ENCODE measurements around the gene ZNF462. TPM values are rescaled to one million over a fixed set of nuclear protein-coding genes. Genes with fewer than 3 reads are reported as not detected.

The ZNF462 gene
- total RNA-seq, 1 experiment from 2014 or later: 121 TPM

DNA sequence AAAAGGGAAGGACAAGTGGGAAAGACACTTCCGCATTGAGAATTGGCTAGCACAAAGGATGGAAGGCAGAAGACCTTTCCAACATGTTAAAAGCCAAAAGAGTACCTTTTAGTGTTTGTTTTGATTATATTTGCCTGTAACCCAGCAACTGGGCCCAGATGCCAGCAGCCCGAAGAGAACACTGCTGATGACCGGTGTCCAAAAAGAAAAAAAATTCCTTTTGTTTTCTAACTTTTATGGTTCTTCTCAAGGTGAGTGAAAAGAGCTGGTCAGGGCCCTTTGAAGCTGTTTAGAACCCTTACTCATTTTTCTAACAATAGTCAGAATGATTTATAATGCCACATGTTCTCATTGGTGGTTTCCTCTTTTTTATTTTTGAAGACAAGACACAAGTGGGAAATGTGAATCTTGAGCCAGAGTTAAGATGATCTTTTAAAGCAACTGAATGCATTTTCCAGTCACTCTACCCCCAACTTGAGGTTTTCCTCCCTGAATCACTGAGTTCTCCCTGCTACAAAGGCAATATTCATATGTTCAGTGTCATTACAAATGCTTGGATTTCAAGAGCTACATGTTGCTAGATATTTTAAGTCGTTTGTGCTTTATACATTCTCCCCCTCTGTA is 32.3 kb upstream of the ZNF462 start:
- Mint-ChIP-seq H3K27me3 (ENCODE audit: low read depth) (no peaks in the 10 kb centered on the region), H3K9me3 (peaks cover 17% of the 10 kb centered on the region), H3K4me1 (no peaks in the 10 kb centered on the region), H3K27ac (no peak overlapping the region), H3K36me3 (peaks cover 6% of the 10 kb centered on the region; the same call in 1 of the 2 replicates), H3K4me3 (no peak overlapping the region)
- CTCF ChIA-PET: no interaction called here
- DNase-seq (ENCODE audit: low spot score): no peak
- POLR2A ChIA-PET: no interaction called here
- TF ChIP-seq, protein P1, sequence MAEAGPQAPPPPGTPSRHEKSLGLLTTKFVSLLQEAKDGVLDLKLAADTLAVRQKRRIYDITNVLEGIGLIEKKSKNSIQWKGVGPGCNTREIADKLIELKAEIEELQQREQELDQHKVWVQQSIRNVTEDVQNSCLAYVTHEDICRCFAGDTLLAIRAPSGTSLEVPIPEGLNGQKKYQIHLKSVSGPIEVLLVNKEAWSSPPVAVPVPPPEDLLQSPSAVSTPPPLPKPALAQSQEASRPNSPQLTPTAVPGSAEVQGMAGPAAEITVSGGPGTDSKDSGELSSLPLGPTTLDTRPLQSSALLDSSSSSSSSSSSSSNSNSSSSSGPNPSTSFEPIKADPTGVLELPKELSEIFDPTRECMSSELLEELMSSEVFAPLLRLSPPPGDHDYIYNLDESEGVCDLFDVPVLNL (CRISPR knock-in tag; IDR thresholded peaks at IDR 0.05; ENCODE audit: borderline replicate concordance, low read depth): no peak
- TF ChIP-seq CREB1 (CRISPR knock-in tag; IDR thresholded peaks at IDR 0.05): no peak
- TF ChIP-seq, protein P2, sequence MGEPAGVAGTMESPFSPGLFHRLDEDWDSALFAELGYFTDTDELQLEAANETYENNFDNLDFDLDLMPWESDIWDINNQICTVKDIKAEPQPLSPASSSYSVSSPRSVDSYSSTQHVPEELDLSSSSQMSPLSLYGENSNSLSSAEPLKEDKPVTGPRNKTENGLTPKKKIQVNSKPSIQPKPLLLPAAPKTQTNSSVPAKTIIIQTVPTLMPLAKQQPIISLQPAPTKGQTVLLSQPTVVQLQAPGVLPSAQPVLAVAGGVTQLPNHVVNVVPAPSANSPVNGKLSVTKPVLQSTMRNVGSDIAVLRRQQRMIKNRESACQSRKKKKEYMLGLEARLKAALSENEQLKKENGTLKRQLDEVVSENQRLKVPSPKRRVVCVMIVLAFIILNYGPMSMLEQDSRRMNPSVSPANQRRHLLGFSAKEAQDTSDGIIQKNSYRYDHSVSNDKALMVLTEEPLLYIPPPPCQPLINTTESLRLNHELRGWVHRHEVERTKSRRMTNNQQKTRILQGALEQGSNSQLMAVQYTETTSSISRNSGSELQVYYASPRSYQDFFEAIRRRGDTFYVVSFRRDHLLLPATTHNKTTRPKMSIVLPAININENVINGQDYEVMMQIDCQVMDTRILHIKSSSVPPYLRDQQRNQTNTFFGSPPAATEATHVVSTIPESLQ (CRISPR knock-in tag; IDR thresholded peaks at IDR 0.05): no peak
- no peak for TF ChIP-seq JAZF1 (CRISPR knock-in tag; IDR thresholded peaks at IDR 0.05)
- TF ChIP-seq KAT7 (CRISPR knock-in tag; IDR thresholded peaks at IDR 0.05; ENCODE audit: borderline replicate concordance): no peak
- no peak for TF ChIP-seq TP53 (CRISPR knock-in tag; IDR thresholded peaks at IDR 0.05)
- no peak for TF ChIP-seq ZNF396 (CRISPR knock-in tag; IDR thresholded peaks at IDR 0.05; ENCODE audit: borderline replicate concordance)
- no peak for TF ChIP-seq NFATC4 (CRISPR knock-in tag; IDR thresholded peaks at IDR 0.05)
- ATAC-seq: no peak

DNA sequence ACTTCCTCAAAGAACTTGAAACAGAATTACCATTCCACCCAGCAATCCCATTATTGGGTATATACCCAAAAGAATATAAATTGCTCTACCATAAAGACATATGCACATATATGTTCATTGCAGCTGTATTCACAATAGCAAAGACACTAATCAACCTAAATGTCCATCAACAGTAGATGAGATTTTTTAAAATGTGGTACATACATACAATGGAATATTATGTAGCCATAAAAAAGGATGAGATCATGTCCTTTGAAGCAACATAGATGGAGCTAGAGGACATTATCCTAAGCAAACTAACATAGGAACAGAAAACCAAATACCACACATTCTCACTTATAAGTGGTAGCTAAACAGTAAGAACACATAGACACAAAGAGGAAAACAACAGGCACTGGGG is 28.1 kb upstream of the ZNF462 start:
- ChIA-PET CTCF (no interaction called here), POLR2A (no interaction called here)
- H3K9me3 Mint-ChIP-seq: peaks cover 17% of the 10 kb centered on the region
- no peak overlapping the region for H3K4me3 Mint-ChIP-seq
- peaks cover 3% of the 10 kb centered on the region; the same call in 1 of the 2 replicates for H3K4me1 Mint-ChIP-seq
- no peaks in the 10 kb centered on the region for H3K27me3 Mint-ChIP-seq (ENCODE audit: low read depth)
- H3K36me3 Mint-ChIP-seq: peaks cover 6% of the 10 kb centered on the region; the same call in 1 of the 2 replicates
- DNase-seq (ENCODE audit: low spot score): no peak
- no peak for ATAC-seq
- no peak overlapping the region for H3K27ac Mint-ChIP-seq
- TF ChIP-seq, protein P3, sequence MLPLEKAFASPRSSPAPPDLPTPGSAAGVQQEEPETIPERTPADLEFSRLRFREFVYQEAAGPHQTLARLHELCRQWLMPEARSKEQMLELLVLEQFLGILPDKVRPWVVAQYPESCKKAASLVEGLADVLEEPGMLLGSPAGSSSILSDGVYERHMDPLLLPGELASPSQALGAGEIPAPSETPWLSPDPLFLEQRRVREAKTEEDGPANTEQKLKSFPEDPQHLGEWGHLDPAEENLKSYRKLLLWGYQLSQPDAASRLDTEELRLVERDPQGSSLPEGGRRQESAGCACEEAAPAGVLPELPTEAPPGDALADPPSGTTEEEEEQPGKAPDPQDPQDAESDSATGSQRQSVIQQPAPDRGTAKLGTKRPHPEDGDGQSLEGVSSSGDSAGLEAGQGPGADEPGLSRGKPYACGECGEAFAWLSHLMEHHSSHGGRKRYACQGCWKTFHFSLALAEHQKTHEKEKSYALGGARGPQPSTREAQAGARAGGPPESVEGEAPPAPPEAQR (CRISPR knock-in tag; IDR thresholded peaks at IDR 0.05): no peak
- TF ChIP-seq TCF7 (CRISPR knock-in tag; IDR thresholded peaks at IDR 0.05; ENCODE audit: low read depth) (no peak), ZBTB21 (CRISPR knock-in tag; IDR thresholded peaks at IDR 0.05; ENCODE audit: borderline replicate concordance) (no peak), NFE2L1 (CRISPR knock-in tag; IDR thresholded peaks at IDR 0.05) (no peak), RORB (CRISPR knock-in tag; IDR thresholded peaks at IDR 0.05) (no peak), SP1 (CRISPR knock-in tag; conservative IDR thresholded peaks at IDR 0.05) (no peak), HMGA2 (CRISPR knock-in tag; IDR thresholded peaks at IDR 0.05) (no peak), SOX15 (CRISPR knock-in tag; IDR thresholded peaks at IDR 0.05) (no peak), GTF2I (CRISPR knock-in tag; conservative IDR thresholded peaks at IDR 0.05) (no peak), CREB1 (CRISPR knock-in tag; IDR thresholded peaks at IDR 0.05) (no peak)
- TF ChIP-seq, protein P4, sequence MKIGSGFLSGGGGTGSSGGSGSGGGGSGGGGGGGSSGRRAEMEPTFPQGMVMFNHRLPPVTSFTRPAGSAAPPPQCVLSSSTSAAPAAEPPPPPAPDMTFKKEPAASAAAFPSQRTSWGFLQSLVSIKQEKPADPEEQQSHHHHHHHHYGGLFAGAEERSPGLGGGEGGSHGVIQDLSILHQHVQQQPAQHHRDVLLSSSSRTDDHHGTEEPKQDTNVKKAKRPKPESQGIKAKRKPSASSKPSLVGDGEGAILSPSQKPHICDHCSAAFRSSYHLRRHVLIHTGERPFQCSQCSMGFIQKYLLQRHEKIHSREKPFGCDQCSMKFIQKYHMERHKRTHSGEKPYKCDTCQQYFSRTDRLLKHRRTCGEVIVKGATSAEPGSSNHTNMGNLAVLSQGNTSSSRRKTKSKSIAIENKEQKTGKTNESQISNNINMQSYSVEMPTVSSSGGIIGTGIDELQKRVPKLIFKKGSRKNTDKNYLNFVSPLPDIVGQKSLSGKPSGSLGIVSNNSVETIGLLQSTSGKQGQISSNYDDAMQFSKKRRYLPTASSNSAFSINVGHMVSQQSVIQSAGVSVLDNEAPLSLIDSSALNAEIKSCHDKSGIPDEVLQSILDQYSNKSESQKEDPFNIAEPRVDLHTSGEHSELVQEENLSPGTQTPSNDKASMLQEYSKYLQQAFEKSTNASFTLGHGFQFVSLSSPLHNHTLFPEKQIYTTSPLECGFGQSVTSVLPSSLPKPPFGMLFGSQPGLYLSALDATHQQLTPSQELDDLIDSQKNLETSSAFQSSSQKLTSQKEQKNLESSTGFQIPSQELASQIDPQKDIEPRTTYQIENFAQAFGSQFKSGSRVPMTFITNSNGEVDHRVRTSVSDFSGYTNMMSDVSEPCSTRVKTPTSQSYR (CRISPR knock-in tag; IDR thresholded peaks at IDR 0.05): no peak
- TF ChIP-seq, protein P5, sequence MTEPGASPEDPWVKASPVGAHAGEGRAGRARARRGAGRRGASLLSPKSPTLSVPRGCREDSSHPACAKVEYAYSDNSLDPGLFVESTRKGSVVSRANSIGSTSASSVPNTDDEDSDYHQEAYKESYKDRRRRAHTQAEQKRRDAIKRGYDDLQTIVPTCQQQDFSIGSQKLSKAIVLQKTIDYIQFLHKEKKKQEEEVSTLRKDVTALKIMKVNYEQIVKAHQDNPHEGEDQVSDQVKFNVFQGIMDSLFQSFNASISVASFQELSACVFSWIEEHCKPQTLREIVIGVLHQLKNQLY (CRISPR knock-in tag; IDR thresholded peaks at IDR 0.05): no peak
- TF ChIP-seq, protein P6, sequence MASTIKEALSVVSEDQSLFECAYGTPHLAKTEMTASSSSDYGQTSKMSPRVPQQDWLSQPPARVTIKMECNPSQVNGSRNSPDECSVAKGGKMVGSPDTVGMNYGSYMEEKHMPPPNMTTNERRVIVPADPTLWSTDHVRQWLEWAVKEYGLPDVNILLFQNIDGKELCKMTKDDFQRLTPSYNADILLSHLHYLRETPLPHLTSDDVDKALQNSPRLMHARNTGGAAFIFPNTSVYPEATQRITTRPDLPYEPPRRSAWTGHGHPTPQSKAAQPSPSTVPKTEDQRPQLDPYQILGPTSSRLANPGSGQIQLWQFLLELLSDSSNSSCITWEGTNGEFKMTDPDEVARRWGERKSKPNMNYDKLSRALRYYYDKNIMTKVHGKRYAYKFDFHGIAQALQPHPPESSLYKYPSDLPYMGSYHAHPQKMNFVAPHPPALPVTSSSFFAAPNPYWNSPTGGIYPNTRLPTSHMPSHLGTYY (CRISPR knock-in tag; IDR thresholded peaks at IDR 0.05): no peak
- TF ChIP-seq, protein P7, sequence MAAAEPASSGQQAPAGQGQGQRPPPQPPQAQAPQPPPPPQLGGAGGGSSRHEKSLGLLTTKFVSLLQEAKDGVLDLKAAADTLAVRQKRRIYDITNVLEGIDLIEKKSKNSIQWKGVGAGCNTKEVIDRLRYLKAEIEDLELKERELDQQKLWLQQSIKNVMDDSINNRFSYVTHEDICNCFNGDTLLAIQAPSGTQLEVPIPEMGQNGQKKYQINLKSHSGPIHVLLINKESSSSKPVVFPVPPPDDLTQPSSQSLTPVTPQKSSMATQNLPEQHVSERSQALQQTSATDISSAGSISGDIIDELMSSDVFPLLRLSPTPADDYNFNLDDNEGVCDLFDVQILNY (CRISPR knock-in tag; IDR thresholded peaks at IDR 0.05): no peak
- TF ChIP-seq, protein P8, sequence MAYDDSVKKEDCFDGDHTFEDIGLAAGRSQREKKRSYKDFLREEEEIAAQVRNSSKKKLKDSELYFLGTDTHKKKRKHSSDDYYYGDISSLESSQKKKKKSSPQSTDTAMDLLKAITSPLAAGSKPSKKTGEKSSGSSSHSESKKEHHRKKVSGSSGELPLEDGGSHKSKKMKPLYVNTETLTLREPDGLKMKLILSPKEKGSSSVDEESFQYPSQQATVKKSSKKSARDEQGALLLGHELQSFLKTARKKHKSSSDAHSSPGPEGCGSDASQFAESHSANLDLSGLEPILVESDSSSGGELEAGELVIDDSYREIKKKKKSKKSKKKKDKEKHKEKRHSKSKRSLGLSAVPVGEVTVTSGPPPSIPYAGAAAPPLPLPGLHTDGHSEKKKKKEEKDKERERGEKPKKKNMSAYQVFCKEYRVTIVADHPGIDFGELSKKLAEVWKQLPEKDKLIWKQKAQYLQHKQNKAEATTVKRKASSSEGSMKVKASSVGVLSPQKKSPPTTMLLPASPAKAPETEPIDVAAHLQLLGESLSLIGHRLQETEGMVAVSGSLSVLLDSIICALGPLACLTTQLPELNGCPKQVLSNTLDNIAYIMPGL (CRISPR knock-in tag; IDR thresholded peaks at IDR 0.05): no peak
